CD4-positive, alpha-beta T cell treated with Interleukin-17A for 4 hours (primary cell): Measurements from ENCODE around the gene KRT71.

Source experiments
- DNase-seq: peaks from one replicate; pipeline ENCODE4 v3.0.0-alpha.2; 2020; ENCODE audit warnings: mixed read lengths

KRT71 gene

GRCh38 chr12:52535574-52535973 is 17.4 kb downstream of the KRT71 start:
- no peak for DNase-seq

GRCh38 chr12:52534482-52534881 is 18.5 kb downstream of the KRT71 start:
- DNase-seq = no peak

DNA sequence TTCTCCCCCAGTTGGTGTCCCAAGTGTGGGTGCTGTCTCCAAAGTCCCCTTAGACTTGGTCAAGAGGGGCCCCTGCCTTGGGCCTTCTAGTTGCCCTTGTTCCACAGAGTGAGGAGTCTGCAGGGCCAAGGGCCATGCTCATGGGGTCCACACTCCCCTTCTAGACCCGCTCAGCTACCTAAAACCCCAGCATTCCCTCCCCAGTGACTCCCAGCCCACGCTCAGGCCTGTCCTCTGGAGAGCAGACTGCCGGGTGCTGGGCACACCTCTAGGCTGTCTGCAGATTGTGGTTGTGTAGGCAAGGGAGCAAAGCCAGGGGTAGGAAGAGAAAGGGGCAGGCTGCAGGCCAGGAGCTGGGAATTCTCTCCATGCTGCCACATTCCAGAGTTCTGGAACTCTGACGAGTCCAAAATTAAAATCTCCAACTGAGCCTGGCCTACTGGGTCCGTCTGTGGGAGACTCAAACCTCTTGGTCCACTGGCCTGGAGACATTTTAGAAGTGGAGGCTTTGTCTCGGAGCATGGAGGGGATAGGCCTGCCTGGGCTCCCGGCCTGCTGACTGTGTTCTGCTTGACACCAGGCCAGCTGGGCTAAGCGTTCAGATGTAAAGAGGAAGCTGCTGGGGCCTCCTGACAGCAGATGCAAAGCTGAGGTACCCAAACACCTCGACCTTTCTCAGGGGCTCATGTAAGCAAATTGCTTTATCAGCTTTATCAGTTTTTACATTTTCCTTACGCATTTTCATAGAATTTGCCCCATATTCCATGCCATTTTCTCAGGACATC is 19.1 kb downstream of the KRT71 start:
- no peak for DNase-seq

DNA sequence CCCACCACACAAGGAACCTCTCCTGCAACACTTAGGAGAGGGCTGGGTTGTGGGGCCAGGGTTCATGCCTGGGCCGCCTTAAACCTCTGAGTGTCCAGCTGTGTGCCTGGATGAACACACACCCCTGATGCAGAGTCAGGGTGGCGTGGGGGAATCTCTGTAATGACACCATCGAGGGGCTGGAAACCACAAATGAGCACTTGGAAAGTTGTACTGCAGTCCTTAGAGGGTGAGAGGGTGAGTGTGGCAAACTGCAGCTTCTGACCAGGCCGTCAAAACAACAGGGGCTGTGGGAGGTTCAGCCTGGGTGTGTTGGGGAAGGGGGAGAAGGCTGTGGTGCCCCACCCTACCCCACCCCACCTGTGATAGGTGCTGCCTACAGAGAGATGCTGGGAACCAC is 20.3 kb downstream of the KRT71 start:
- DNase-seq = no peak

DNA sequence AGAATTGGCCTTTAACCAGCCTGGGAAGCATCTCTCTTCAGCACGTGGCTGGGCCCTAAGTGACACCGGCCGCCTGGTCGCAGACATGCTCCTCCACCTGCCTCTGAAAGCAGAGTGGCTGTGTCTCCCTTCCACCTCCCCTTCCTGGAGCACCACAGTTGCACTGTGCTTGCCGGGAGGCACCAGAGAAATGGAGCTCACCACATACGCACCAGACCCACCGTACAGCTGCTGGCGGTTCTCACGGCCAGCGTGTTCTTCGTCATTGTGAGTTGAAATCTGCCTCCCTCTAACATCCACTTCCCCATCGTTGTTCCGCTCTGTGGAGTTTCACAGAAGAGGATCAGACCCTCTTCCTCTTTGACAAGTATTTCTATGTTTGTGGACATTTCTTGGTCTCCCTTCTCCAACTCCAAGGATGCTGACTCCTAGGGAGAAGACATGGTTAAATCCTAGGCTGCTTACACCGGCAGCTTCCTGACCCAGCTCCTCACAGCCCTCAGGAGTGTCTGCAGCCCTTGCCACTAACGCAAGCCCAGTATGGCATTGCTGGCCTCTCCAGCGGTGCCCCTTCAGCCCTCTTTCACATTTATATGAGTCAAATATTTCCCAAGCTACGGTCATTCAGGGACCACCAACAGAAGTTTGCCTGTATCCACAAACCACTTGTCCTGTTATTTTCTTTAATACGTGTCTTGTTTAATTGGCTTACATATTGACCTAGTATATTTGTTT is 21.2 kb downstream of the KRT71 start:
- DNase-seq = no peak

- DNase-seq = no peak
These were observed 22.0 kb downstream of the KRT71 start for GRCh38 chr12:52530905-52531304.

DNA sequence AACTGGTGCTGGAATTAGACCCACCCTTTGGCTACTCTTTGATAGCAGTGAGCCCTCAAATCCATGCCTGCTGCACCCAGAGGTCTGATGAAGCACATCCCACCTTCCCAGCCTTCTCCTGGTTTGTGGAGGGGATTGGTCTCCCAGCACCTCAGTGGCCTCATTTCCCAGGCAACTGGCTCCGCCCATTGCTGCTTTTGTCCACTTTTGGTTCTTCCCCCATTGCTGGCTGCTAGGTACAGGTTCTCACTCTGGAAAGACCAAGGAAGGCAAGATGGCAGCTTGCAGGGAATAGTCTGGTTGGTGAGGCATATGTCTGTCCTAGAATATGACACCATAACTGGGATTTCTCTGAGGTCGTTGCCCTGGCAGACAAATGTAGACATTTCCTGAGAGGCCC is 22.6 kb downstream of the KRT71 start:
- DNase-seq = no peak

GRCh38 chr12:52529846-52530245 is 23.1 kb downstream of the KRT71 start:
- DNase-seq = no peak

- no peak for DNase-seq
These were observed 23.5 kb downstream of the KRT71 start for GRCh38 chr12:52529417-52529816.

GRCh38 chr12:52528641-52529143 is 24.3 kb downstream of the KRT71 start:
- no peak for DNase-seq

DNA sequence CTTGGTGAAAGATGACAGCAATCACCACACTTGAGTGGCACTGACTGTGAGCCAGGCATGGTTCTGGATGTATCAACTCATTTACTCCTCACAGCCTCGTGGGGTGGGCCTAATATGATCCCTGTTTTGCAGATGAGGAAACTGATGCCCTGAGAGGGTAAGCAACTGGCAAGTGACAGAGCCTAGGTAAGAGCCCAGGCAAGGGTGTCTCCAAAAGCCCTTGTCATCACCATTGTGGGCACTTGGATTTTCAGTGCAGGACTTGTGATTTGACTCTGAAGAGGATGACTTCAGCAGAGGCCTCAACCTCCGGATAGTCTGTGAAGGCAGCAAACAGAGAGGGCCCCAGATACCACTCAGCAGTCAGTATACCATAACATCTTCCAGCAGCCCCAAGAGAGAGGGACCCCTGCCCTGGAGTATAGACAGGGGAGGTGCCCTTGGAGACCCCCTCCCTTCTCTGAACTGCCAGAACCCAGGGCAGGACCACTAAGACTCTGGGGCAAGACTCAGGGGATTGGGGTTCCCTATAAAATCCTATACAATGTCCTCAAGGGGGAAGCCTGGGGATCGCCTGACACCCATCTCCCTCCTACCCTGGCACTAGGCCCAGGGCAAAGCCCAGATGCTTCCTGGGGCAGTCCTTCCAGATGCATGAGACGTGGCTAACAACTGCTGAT is 25.7 kb downstream of the KRT71 start:
- no peak for DNase-seq

DNA sequence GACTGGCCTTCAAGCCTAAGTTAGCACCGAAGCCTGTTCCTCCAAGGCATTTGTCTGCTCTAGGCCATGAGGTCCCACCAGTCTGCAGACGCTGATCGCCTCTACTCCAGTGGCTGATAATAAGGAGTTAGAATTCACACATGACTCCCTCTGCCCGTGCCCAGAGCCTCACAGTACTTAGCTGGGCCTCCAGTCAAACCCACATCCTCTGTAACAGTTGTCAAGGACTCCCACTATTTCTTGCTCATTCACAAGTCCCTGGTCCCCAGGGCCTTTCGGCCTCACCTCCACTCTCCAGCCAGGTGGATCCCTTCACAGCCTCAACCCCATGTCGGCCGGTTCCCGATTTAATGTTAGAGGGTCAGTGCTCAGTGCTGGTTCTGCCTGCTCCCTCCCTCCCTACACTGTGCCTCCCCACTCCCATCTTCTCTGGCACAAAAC is 26.4 kb downstream of the KRT71 start:
- no peak for DNase-seq

- no peak for DNase-seq
These were observed 27.1 kb downstream of the KRT71 start for GRCh38 chr12:52525661-52526499.

GRCh38 chr12:52524898-52525591 is 27.9 kb downstream of the KRT71 start:
- DNase-seq = no peak

DNA sequence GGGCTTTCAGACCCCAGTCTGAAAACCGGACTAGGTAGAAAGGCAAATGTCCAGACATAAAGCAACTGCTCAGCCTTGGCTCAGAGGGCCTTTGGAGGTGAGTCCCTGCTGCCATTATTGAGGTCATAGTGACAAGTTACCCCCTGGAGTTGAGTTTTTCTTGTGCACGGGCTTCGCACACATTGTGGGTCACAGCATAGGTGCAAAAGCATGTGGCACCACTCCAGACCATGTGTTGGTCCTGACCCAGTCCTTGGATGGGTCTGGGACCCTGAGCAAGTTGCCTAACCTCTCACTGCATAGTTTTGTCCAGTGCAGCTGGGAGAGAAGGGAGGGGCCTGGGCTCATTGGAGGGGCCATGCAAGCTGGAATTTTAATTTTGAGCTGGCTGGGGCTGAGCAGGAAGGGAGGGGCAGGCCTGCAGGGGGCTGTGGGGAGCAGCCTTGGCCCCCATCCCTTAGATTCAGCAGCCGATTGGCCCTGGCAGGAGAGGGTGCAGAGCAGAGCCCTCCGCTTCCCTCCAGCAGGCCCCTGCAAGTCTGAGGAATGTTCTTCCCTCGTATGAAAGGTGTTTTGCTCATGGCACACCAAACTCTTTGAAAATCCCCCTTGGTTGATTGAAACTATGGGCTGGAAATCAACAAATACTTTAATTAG is 28.6 kb downstream of the KRT71 start:
- no peak for DNase-seq

- DNase-seq = no peak
These were observed 29.1 kb downstream of the KRT71 start for GRCh38 chr12:52523824-52524223.

- no peak for DNase-seq
These were observed 30.5 kb downstream of the KRT71 start for GRCh38 chr12:52522346-52523011.

- no peak for DNase-seq
These were observed 31.2 kb downstream of the KRT71 start for GRCh38 chr12:52521568-52522266.

GRCh38 chr12:52521175-52521567 is 31.8 kb downstream of the KRT71 start:
- DNase-seq = no peak
